Large intestine (tissue), 3 donors: ENCODE results near the gene WDR46. TPM values are rescaled to one million over a fixed set of nuclear protein-coding genes. Genes with fewer than 3 reads are reported as not detected.

Experiments used
- DNase-seq, 2 donors: peaks; one replicate each; pipeline versions ENCODE4 v3.0.0 to v3.0.0-alpha.2; 2013
- H3K27ac ChIP-seq: one replicate; pipeline ENCODE4 v1.5.1; 2013; ENCODE audit warnings: low read length
- H3K27me3 ChIP-seq: 2 replicates; pipeline ENCODE4 v1.6.1; 2013; ENCODE audit warnings: low read length; ENCODE audit not compliant: control insufficient read depth, insufficient read depth
- H3K36me3 ChIP-seq: 2 replicates; pipeline ENCODE4 v1.6.1; 2013; ENCODE audit warnings: low read length; ENCODE audit not compliant: control insufficient read depth, insufficient read depth
- H3K4me1 ChIP-seq: one replicate; pipeline ENCODE4 v1.6.1; 2013; ENCODE audit warnings: low read length; ENCODE audit not compliant: control insufficient read depth, insufficient read depth
- H3K4me3 ChIP-seq: one replicate; pipeline ENCODE4 v1.5.1; 2013; ENCODE audit warnings: low read length
- H3K9me3 ChIP-seq: one replicate; pipeline ENCODE4 v1.6.1; 2013; ENCODE audit warnings: mild to moderate bottlenecking, low read depth, low read length, moderate library complexity; ENCODE audit not compliant: control insufficient read depth
- WGBS: methylation state at CpG from one replicate; pipeline ENCODE4 v1.1.5; 2013; ENCODE audit warnings: low lambda C conversion rate; ENCODE audit not compliant: insufficient coverage; 5-methylcytosine and 5-hydroxymethylcytosine counted together
- polyA plus RNA-seq: library from polyadenylated mRNA; unstranded; fragments of 120-200 nt; gene quantifications from one replicate; pipeline ENCODE4 v1.2.1, GENCODE V29; 2013

The WDR46 gene
- polyA plus RNA-seq, 1 donor = 37.7 TPM

GRCh38 chr6:33313709-33314514 is 24.9 kb upstream of the WDR46 start, which contains the start of gene TAPBP:
TSS of gene TAPBP (minus strand) at chr6:33314078. CDS start at chr6:33314041, 37 bp downstream.
- DNase-seq = peak; percentile 62 to 85
- Histone ChIP-seq H3K27ac (peak within 1 kb of the TSS; percentile 96), H3K4me3 (peak within 1 kb of the TSS; percentile 92), H3K36me3 (peaks cover 29% of the 10 kb centered on the region), H3K27me3 (no peaks in the 10 kb centered on the region), H3K9me3 (no peaks in the 10 kb centered on the region), H3K4me1 (peaks cover 34% of the 10 kb centered on the region)
- WGBS = no CpG with 5 or more reads among the region's 47 CpGs

- Histone ChIP-seq H3K4me1 (peaks cover 28% of the 10 kb centered on the region), H3K9me3 (no peaks in the 10 kb centered on the region), H3K27me3 (no peaks in the 10 kb centered on the region), H3K4me3 (peak overlapping the region; percentile 92), H3K27ac (peak overlapping the region; percentile 96), H3K36me3 (peaks cover 27% of the 10 kb centered on the region)
- DNase-seq = peak; percentile 37 to 72
- no CpG with 5 or more reads among the region's 33 CpGs for WGBS
Measured at GRCh38 chr6:33313105-33313708, 24.2 kb upstream of the WDR46 start.

GRCh38 chr6:33312361-33313104 is 23.5 kb upstream of the WDR46 start:
- H3K9me3 ChIP-seq = no peaks in the 10 kb centered on the region
- H3K27me3 ChIP-seq = no peaks in the 10 kb centered on the region
- peak overlapping the region; percentile 96 for H3K27ac ChIP-seq
- no CpG with 5 or more reads among the region's 29 CpGs for WGBS
- peaks cover 27% of the 10 kb centered on the region for H3K36me3 ChIP-seq
- H3K4me1 ChIP-seq = peaks cover 27% of the 10 kb centered on the region
- H3K4me3 ChIP-seq = peak overlapping the region; percentile 92
- peak; percentile 83 to 90 for DNase-seq

- DNase-seq = no peak
- no peaks in the 10 kb centered on the region for H3K9me3 ChIP-seq
- H3K27me3 ChIP-seq = no peaks in the 10 kb centered on the region
- WGBS = no CpG with 5 or more reads among the region's 4 CpGs
- H3K27ac ChIP-seq = no peak overlapping the region
- peaks cover 48% of the 10 kb centered on the region for H3K36me3 ChIP-seq
- H3K4me1 ChIP-seq = no peaks in the 10 kb centered on the region
- no peak overlapping the region for H3K4me3 ChIP-seq
Measured at GRCh38 chr6:33306356-33306755, 17.3 kb upstream of the WDR46 start.

- H3K4me3 ChIP-seq = no peak overlapping the region
- DNase-seq = no peak
- no peaks in the 10 kb centered on the region for H3K27me3 ChIP-seq
- no peaks in the 10 kb centered on the region for H3K4me1 ChIP-seq
- H3K27ac ChIP-seq = no peak overlapping the region
- H3K36me3 ChIP-seq = peaks cover 39% of the 10 kb centered on the region
- no peaks in the 10 kb centered on the region for H3K9me3 ChIP-seq
- WGBS = no CpG with 5 or more reads among the region's 8 CpGs
Measured at GRCh38 chr6:33305052-33305451, 16.0 kb upstream of the WDR46 start.

GRCh38 chr6:33304216-33304615 is 15.2 kb upstream of the WDR46 start:
- Histone ChIP-seq H3K9me3 (no peaks in the 10 kb centered on the region), H3K4me1 (no peaks in the 10 kb centered on the region), H3K36me3 (peaks cover 35% of the 10 kb centered on the region), H3K4me3 (no peak overlapping the region), H3K27me3 (no peaks in the 10 kb centered on the region), H3K27ac (no peak overlapping the region)
- no CpG with 5 or more reads among the region's 16 CpGs for WGBS
- DNase-seq = no peak

- Histone ChIP-seq H3K4me1 (no peaks in the 10 kb centered on the region), H3K4me3 (no peak overlapping the region), H3K27me3 (no peaks in the 10 kb centered on the region), H3K36me3 (peaks cover 33% of the 10 kb centered on the region), H3K27ac (no peak overlapping the region), H3K9me3 (no peaks in the 10 kb centered on the region)
- WGBS = 100% methylated on average over 1 of the region's 3 CpGs
- DNase-seq = no peak
Measured at GRCh38 chr6:33301877-33302276, 12.8 kb upstream of the WDR46 start.

GRCh38 chr6:33299237-33299944 is 10.4 kb upstream of the WDR46 start:
- H3K4me3 ChIP-seq = peak overlapping the region; percentile 87
- no CpG with 5 or more reads among the region's 54 CpGs for WGBS
- peak; percentile 88 to 92 for DNase-seq

GRCh38 chr6:33298773-33299236 is 9.8 kb upstream of the WDR46 start, which contains the start of gene RGL2:
TSS of gene RGL2 (minus strand) at chr6:33298942. CDS start at chr6:33298610, 332 bp downstream.
- no peaks in the 10 kb centered on the region for H3K9me3 ChIP-seq
- DNase-seq = no peak
- peak within 1 kb of the TSS; percentile 98 for H3K27ac ChIP-seq
- H3K36me3 ChIP-seq = peaks cover 37% of the 10 kb centered on the region
- H3K4me3 ChIP-seq = peak within 1 kb of the TSS; percentile 87
- no peaks in the 10 kb centered on the region for H3K27me3 ChIP-seq
- no peaks in the 10 kb centered on the region for H3K4me1 ChIP-seq
- WGBS = no CpG with 5 or more reads among the region's 34 CpGs

More at GRCh38 chr6:33299237-33299944, 10.4 kb upstream of the WDR46 start:
- Histone ChIP-seq H3K27me3 (no peaks in the 10 kb centered on the region), H3K36me3 (peaks cover 40% of the 10 kb centered on the region), H3K4me1 (no peaks in the 10 kb centered on the region), H3K27ac (peak overlapping the region; percentile 98), H3K9me3 (no peaks in the 10 kb centered on the region)
